HAP-1 (cell line): ENCODE results near the gene XKR3.

Experiments
- DNase-seq, 2 experiments: peaks; one replicate each; pipeline ENCODE4 v3.0.0-alpha.2; 2016 to 2020; ENCODE audit warnings: low spot score in 2 of 2
- H3K27me3 ChIP-seq: fragments of 250-450 bp; sonication (Bioruptor Pico); 2 replicates; pipeline ENCODE4 v1.5.1; 2020; ENCODE audit warnings: low read depth, mild to moderate bottlenecking, moderate library complexity
- H3K36me3 ChIP-seq: fragments of 250-450 bp; sonication (Bioruptor Pico); replicated peaks from 2 replicates; pipeline ENCODE4 v1.5.1; 2020; ENCODE audit warnings: mild to moderate bottlenecking
- H3K4me1 ChIP-seq: fragments of 250-450 bp; sonication (Bioruptor Pico); 2 replicates; pipeline ENCODE4 v1.5.1; 2020; ENCODE audit warnings: mild to moderate bottlenecking
- H3K4me3 ChIP-seq: fragments of 250-450 bp; sonication (Bioruptor Pico); 2 replicates; pipeline ENCODE4 v1.5.1; 2020; ENCODE audit warnings: mild to moderate bottlenecking, moderate library complexity
- H3K9me3 ChIP-seq: fragments of 250-450 bp; sonication (Bioruptor Pico); 2 replicates; pipeline ENCODE4 v1.5.1; 2020; ENCODE audit warnings: mild to moderate bottlenecking, moderate library complexity
- in situ Hi-C: fragments of 300-500 bp; cut with MboI; formaldehyde crosslinking; loops from 3 replicates; pipeline ENCODE4 v1.14.3; 2020; ENCODE audit warnings: low sequenced_read_pairs, inconsistent platforms, mixed read lengths

The XKR3 gene

GRCh38 chr22:16828876-16829275, 3.7 kb upstream of the XKR3 start:
- in situ Hi-C loops: no loop called here
- Histone ChIP-seq H3K9me3 (no peaks in the 10 kb centered on the region), H3K36me3 (no peaks in the 10 kb centered on the region)

GRCh38 chr22:16827506-16827905, 2.3 kb upstream of the XKR3 start:
- H3K27me3 ChIP-seq: no peaks in the 10 kb centered on the region
- H3K4me3 ChIP-seq: no peak overlapping the region
- H3K4me1 ChIP-seq: no peaks in the 10 kb centered on the region
- in situ Hi-C loops: no loop called here
- H3K9me3 ChIP-seq: no peaks in the 10 kb centered on the region
- DNase-seq: no peak
- H3K36me3 ChIP-seq: no peaks in the 10 kb centered on the region

More at GRCh38 chr22:16828876-16829275, 3.7 kb upstream of the XKR3 start:
- H3K4me3 ChIP-seq: no peak overlapping the region
- no peaks in the 10 kb centered on the region for H3K4me1 ChIP-seq
- no peaks in the 10 kb centered on the region for H3K27me3 ChIP-seq
- DNase-seq: no peak

GRCh38 chr22:16819249-16819648, 6.0 kb downstream of the XKR3 start:
- no peak for DNase-seq
- in situ Hi-C loops: no loop called here
- H3K4me1 ChIP-seq: no peaks in the 10 kb centered on the region
- H3K36me3 ChIP-seq: no peaks in the 10 kb centered on the region
- no peak overlapping the region for H3K4me3 ChIP-seq
- H3K9me3 ChIP-seq: no peaks in the 10 kb centered on the region
- H3K27me3 ChIP-seq: no peaks in the 10 kb centered on the region

GRCh38 chr22:16818538-16818937, 6.7 kb downstream of the XKR3 start:
- in situ Hi-C loops: no loop called here
- Histone ChIP-seq H3K36me3 (no peaks in the 10 kb centered on the region), H3K4me1 (no peaks in the 10 kb centered on the region), H3K27me3 (no peaks in the 10 kb centered on the region), H3K9me3 (no peaks in the 10 kb centered on the region), H3K4me3 (no peak overlapping the region)
- DNase-seq: no peak

GRCh38 chr22:16815073-16815472, 10.1 kb downstream of the XKR3 start:
- no peaks in the 10 kb centered on the region for H3K27me3 ChIP-seq
- no peak for DNase-seq
- no peaks in the 10 kb centered on the region for H3K36me3 ChIP-seq
- H3K4me1 ChIP-seq: no peaks in the 10 kb centered on the region
- no peaks in the 10 kb centered on the region for H3K9me3 ChIP-seq
- H3K4me3 ChIP-seq: no peak overlapping the region
- in situ Hi-C loops: no loop called here

GRCh38 chr22:16810188-16810802, 14.9 kb downstream of the XKR3 start:
- no peaks in the 10 kb centered on the region for H3K36me3 ChIP-seq
- H3K4me3 ChIP-seq: no peak overlapping the region
- in situ Hi-C loops: no loop called here
- DNase-seq: no peak
- H3K9me3 ChIP-seq: no peaks in the 10 kb centered on the region
- H3K27me3 ChIP-seq: no peaks in the 10 kb centered on the region
- H3K4me1 ChIP-seq: peaks cover 18% of the 10 kb centered on the region

GRCh38 chr22:16808744-16809143, 16.5 kb downstream of the XKR3 start:
- Histone ChIP-seq H3K27me3 (no peaks in the 10 kb centered on the region), H3K4me1 (peaks cover 18% of the 10 kb centered on the region), H3K4me3 (no peak overlapping the region), H3K9me3 (no peaks in the 10 kb centered on the region), H3K36me3 (no peaks in the 10 kb centered on the region)
- in situ Hi-C loops: no loop called here
- no peak for DNase-seq

GRCh38 chr22:16807109-16807508, 18.1 kb downstream of the XKR3 start:
- Histone ChIP-seq H3K27me3 (no peaks in the 10 kb centered on the region), H3K36me3 (no peaks in the 10 kb centered on the region), H3K4me1 (peaks cover 18% of the 10 kb centered on the region), H3K4me3 (no peak overlapping the region), H3K9me3 (no peaks in the 10 kb centered on the region)
- peak in 1 of 2 experiments; percentile 64 for DNase-seq
- in situ Hi-C loops: no loop called here

GRCh38 chr22:16806401-16806800, 18.8 kb downstream of the XKR3 start:
- H3K36me3 ChIP-seq: no peaks in the 10 kb centered on the region
- no peak overlapping the region for H3K4me3 ChIP-seq
- H3K9me3 ChIP-seq: no peaks in the 10 kb centered on the region
- in situ Hi-C loops: no loop called here
- peak; percentile 37 to 57 for DNase-seq
- H3K4me1 ChIP-seq: peaks cover 18% of the 10 kb centered on the region
- no peaks in the 10 kb centered on the region for H3K27me3 ChIP-seq

GRCh38 chr22:16804882-16805281, 20.3 kb downstream of the XKR3 start:
- in situ Hi-C loops: no loop called here
- no peak for DNase-seq
- Histone ChIP-seq H3K9me3 (no peaks in the 10 kb centered on the region), H3K4me1 (peaks cover 18% of the 10 kb centered on the region), H3K36me3 (no peaks in the 10 kb centered on the region), H3K4me3 (no peak overlapping the region), H3K27me3 (no peaks in the 10 kb centered on the region)

GRCh38 chr22:16803255-16803917, 21.8 kb downstream of the XKR3 start:
- peaks cover 18% of the 10 kb centered on the region for H3K4me1 ChIP-seq
- no peaks in the 10 kb centered on the region for H3K9me3 ChIP-seq
- no peak overlapping the region for H3K4me3 ChIP-seq
- no peaks in the 10 kb centered on the region for H3K36me3 ChIP-seq
- DNase-seq: no peak
- in situ Hi-C loops: no loop called here
- H3K27me3 ChIP-seq: no peaks in the 10 kb centered on the region

- Histone ChIP-seq H3K27me3 (no peaks in the 10 kb centered on the region), H3K36me3 (no peaks in the 10 kb centered on the region), H3K4me1 (peaks cover 5% of the 10 kb centered on the region), H3K4me3 (no peak overlapping the region), H3K9me3 (no peaks in the 10 kb centered on the region)
- in situ Hi-C loops: no loop called here
- DNase-seq: no peak
These were observed 23.6 kb downstream of the XKR3 start for GRCh38 chr22:16801571-16801970.

- Histone ChIP-seq H3K4me3 (no peak overlapping the region), H3K9me3 (no peaks in the 10 kb centered on the region), H3K27me3 (no peaks in the 10 kb centered on the region), H3K4me1 (peaks cover 4% of the 10 kb centered on the region), H3K36me3 (no peaks in the 10 kb centered on the region)
- in situ Hi-C loops: no loop called here
- no peak for DNase-seq
These were observed 24.1 kb downstream of the XKR3 start for GRCh38 chr22:16801088-16801487.

- Histone ChIP-seq H3K4me1 (peaks cover under 1% of the 10 kb centered on the region; the same call in 1 of the 2 replicates), H3K27me3 (no peaks in the 10 kb centered on the region), H3K4me3 (no peak overlapping the region), H3K36me3 (no peaks in the 10 kb centered on the region), H3K9me3 (no peaks in the 10 kb centered on the region)
- in situ Hi-C loops: no loop called here
- DNase-seq: no peak
These were observed 24.9 kb downstream of the XKR3 start for GRCh38 chr22:16800358-16800757.
